Thyroid gland (tissue), 4 donors: ENCODE measurements around the gene FAM241A. TPM values are rescaled to one million over a fixed set of nuclear protein-coding genes. Genes with fewer than 3 reads are reported as not detected.

Experiments
- DNase-seq, 2 donors: peaks; one replicate each; pipeline ENCODE4 v3.0.0-alpha.2; 2019
- H3K27ac ChIP-seq, 3 donors: fragments of 200-600 bp; sonication (generic); 1 replicate in 2 of 3; 2 replicates in 1 of 3; pipeline ENCODE4 v1.5.1; 2016 to 2019; ENCODE audit warnings: mild to moderate bottlenecking in 1 of 3, moderate library complexity in 1 of 3
- H3K27me3 ChIP-seq: fragments of 200-600 bp; sonication (generic); one replicate; pipeline ENCODE4 v1.5.1; 2019
- H3K36me3 ChIP-seq, 2 donors: fragments of 200-600 bp; sonication (generic); one replicate each; pipeline ENCODE4 v1.5.1; 2016 to 2019
- H3K4me1 ChIP-seq, 2 donors: fragments of 200-600 bp; sonication (generic); one replicate each; pipeline ENCODE4 v1.5.1; 2017 to 2019
- H3K4me3 ChIP-seq, 3 donors: fragments of 200-600 bp; sonication (generic); replicated peaks in 1 of 3; 1 replicate in 2 of 3; 2 replicates in 1 of 3; pipeline ENCODE4 v1.5.1; 2016; ENCODE audit warnings: mild to moderate bottlenecking in 1 of 3
- H3K9me3 ChIP-seq: fragments of 200-600 bp; sonication (generic); one replicate; pipeline ENCODE4 v1.5.1; 2017
- POLR2A ChIP-seq, 2 donors: fragments of 450-650 bp; IDR thresholded peaks; one replicate each; pipeline ENCODE4 v1.6.1; 2017; ENCODE audit warnings: antibody characterized with exemption in 2 of 2, mild to moderate bottlenecking in 2 of 2, moderate library complexity in 1 of 2
- WGBS, 2 donors: methylation state at CpG; one replicate each; pipeline ENCODE4 v1.1.5; 2017; 5-methylcytosine and 5-hydroxymethylcytosine counted together
- intact Hi-C: fragments of 100-400 bp; cut with DNase I; formaldehyde crosslinking; loops from one replicate; pipeline ENCODE4 v1.15.1; 2023
- total RNA-seq, 4 donors: library from RNA; depleted of rRNA; stranded (reverse); fragments of >200 nt; gene quantifications; one replicate each; pipeline ENCODE4 v1.2.3, GENCODE V29; 2016
- TF ChIP-seq, protein P1 (sequence below), 6 experiments: fragments of 200-600 bp in 3 of 6; fragments of 450-650 bp in 3 of 6; sonication (generic) in 3 of 6; IDR thresholded peaks; one replicate each; pipeline ENCODE4 v1.5.1; 2016 to 2019; ENCODE audit warnings: antibody characterized with exemption in 6 of 6, mild to moderate bottlenecking in 2 of 6, inconsistent platforms in 1 of 6, moderate library complexity in 1 of 6

FAM241A gene
- total RNA-seq, 4 donors from 2014 or later, result 3.4 to 9.9 (median 5.8) TPM

DNA sequence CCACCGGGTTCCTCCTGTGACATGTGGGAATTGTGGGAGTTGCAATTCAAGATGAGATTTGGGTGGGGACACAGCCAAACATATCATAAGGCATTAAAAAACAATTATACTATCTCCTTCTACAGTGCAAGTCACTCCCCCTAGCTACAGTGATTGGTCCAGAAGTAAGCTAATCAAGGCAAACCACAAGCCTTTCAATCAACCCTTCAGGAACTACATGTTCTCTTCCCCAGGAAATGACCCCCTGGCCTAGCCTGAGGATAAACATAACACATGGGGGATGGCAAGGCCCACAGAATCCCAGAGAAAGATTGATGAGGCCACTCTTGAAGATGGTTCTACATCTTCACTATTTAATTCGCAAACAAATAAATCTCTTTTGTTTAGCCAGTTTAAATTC is 25.2 kb upstream of the FAM241A start:
- 90 to 96% methylated on average over 2 of the region's 2 CpGs for WGBS, 2 donors
- H3K36me3 ChIP-seq, result no peaks in the 10 kb centered on the region

DNA sequence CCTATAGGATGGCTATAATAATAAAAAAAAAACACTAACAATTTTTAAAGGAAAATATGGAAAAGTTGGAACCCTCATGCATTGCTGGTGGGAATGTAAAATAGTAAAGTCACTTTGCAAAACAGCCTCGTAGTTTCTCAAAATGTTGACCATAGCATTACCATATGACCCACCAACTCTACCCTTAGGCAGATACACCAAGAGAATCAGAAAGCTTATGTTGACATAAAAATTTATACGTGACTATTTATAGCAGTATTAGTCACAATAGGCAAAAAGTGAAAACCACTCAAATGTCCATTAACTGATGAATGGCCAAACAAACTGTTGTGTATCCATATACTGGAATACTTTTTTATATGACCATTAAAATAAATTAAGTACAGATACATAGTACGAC is 19.8 kb upstream of the FAM241A start:
- no peak for TF ChIP-seq POLR2A (IDR thresholded peaks at IDR 0.05)
- TF ChIP-seq, protein P1, sequence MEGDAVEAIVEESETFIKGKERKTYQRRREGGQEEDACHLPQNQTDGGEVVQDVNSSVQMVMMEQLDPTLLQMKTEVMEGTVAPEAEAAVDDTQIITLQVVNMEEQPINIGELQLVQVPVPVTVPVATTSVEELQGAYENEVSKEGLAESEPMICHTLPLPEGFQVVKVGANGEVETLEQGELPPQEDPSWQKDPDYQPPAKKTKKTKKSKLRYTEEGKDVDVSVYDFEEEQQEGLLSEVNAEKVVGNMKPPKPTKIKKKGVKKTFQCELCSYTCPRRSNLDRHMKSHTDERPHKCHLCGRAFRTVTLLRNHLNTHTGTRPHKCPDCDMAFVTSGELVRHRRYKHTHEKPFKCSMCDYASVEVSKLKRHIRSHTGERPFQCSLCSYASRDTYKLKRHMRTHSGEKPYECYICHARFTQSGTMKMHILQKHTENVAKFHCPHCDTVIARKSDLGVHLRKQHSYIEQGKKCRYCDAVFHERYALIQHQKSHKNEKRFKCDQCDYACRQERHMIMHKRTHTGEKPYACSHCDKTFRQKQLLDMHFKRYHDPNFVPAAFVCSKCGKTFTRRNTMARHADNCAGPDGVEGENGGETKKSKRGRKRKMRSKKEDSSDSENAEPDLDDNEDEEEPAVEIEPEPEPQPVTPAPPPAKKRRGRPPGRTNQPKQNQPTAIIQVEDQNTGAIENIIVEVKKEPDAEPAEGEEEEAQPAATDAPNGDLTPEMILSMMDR (IDR thresholded peaks at IDR 0.05), result no peak
- H3K27me3 ChIP-seq, result no peaks in the 10 kb centered on the region
- DNase-seq, result no peak
- intact Hi-C loops, result no loop called here
- no peak overlapping the region for H3K4me3 ChIP-seq
- no peaks in the 10 kb centered on the region for H3K4me1 ChIP-seq
- H3K36me3 ChIP-seq, result no peaks in the 10 kb centered on the region
- 85 to 87% methylated on average over 3 of the region's 3 CpGs for WGBS, 2 donors
- H3K27ac ChIP-seq, result no peak overlapping the region
- no peaks in the 10 kb centered on the region for H3K9me3 ChIP-seq

More for the DNA sequence above, 25.2 kb upstream of the FAM241A start:
- no peak overlapping the region for H3K4me3 ChIP-seq
- TF ChIP-seq POLR2A (IDR thresholded peaks at IDR 0.05), result no peak
- TF ChIP-seq, protein P1 (IDR thresholded peaks at IDR 0.05), result no peak
- no peak overlapping the region for H3K27ac ChIP-seq
- no peak for DNase-seq
- intact Hi-C loops, result no loop called here
- H3K27me3 ChIP-seq, result no peaks in the 10 kb centered on the region
- no peaks in the 10 kb centered on the region for H3K4me1 ChIP-seq
- no peaks in the 10 kb centered on the region for H3K9me3 ChIP-seq

- no peak overlapping the region for H3K4me3 ChIP-seq
- no peaks in the 10 kb centered on the region for H3K4me1 ChIP-seq
- no peaks in the 10 kb centered on the region for H3K36me3 ChIP-seq
- WGBS, 2 donors, result 66 to 77% methylated on average over 2 of the region's 2 CpGs
- TF ChIP-seq, protein P1 (IDR thresholded peaks at IDR 0.05), result no peak
- DNase-seq, result no peak
- H3K27me3 ChIP-seq, result no peaks in the 10 kb centered on the region
- H3K9me3 ChIP-seq, result no peaks in the 10 kb centered on the region
- H3K27ac ChIP-seq, result no peak overlapping the region
- intact Hi-C loops, result no loop called here
These were observed 18.1 kb upstream of the FAM241A start for GRCh38 chr4:112127048-112127637.

GRCh38 chr4:112127803-112128202 is 17.5 kb upstream of the FAM241A start:
- Histone ChIP-seq H3K36me3 (no peaks in the 10 kb centered on the region), H3K9me3 (no peaks in the 10 kb centered on the region), H3K27me3 (no peaks in the 10 kb centered on the region), H3K4me1 (no peaks in the 10 kb centered on the region), H3K27ac (no peak overlapping the region), H3K4me3 (no peak overlapping the region)
- intact Hi-C loops, result no loop called here
- TF ChIP-seq, protein P1 (IDR thresholded peaks at IDR 0.05), result no peak
- no peak for TF ChIP-seq POLR2A (IDR thresholded peaks at IDR 0.05)
- 89 to 90% methylated on average over 3 of the region's 3 CpGs for WGBS, 2 donors
- no peak for DNase-seq

DNA sequence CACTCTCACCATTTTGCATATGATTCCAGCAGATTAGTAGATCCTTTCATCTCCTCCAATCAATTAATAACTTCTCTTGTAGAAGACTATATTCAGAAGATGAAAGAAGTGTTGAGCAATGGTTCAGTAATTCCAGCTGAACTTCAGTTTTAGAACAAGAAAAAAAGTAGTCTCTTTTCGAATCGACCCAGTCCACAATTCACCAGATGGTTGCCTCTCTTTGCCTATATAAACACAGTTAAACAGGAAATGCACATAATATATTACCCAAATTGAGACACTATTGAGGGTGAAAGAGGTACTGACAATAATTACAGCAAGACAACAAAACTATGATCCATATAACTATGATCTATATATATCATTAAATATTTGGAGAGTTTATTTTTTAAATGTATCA is 16.8 kb upstream of the FAM241A start:
- no peaks in the 10 kb centered on the region for H3K27me3 ChIP-seq
- no peak for DNase-seq
- no peaks in the 10 kb centered on the region for H3K36me3 ChIP-seq
- 54 to 62% methylated on average over 2 of the region's 2 CpGs for WGBS, 2 donors
- no peaks in the 10 kb centered on the region for H3K4me1 ChIP-seq
- no peak for TF ChIP-seq POLR2A (IDR thresholded peaks at IDR 0.05)
- TF ChIP-seq, protein P1 (IDR thresholded peaks at IDR 0.05), result no peak
- no peak overlapping the region for H3K4me3 ChIP-seq
- intact Hi-C loops, result no loop called here
- no peaks in the 10 kb centered on the region for H3K9me3 ChIP-seq
- H3K27ac ChIP-seq, result no peak overlapping the region
